K562 (cell line): ENCODE measurements around the gene MAPK8IP1. TPM values are rescaled to one million over a fixed set of nuclear protein-coding genes. Genes with fewer than 3 reads are reported as not detected.

Source experiments
- CTBP1 ChIP-seq: fragments of 450-650 bp; IDR thresholded peaks from 2 replicates; pipeline ENCODE4 v1.6.1; 2016; ENCODE audit warnings: borderline replicate concordance
- CXXC5 ChIP-seq: fragments of 250-450 bp; sonication (Bioruptor Pico); IDR thresholded peaks from 2 replicates; pipeline ENCODE4 v1.8.0; 2022; ENCODE audit warnings: inconsistent platforms, mild to moderate bottlenecking, moderate library complexity
- DPF2 ChIP-seq: fragments of 450-650 bp; IDR thresholded peaks from 2 replicates; pipeline ENCODE4 v1.6.1; 2016
- KDM1A ChIP-seq, 2 experiments: fragments of 450-650 bp; IDR thresholded peaks; 2 replicates each; pipeline ENCODE4 v1.6.1; 2016; ENCODE audit warnings: mild to moderate bottlenecking in 2 of 2
- MTA2 ChIP-seq: fragments of 450-650 bp; IDR thresholded peaks from 2 replicates; pipeline ENCODE4 v1.6.1; 2016; ENCODE audit warnings: low read depth
- NEUROD1 ChIP-seq: fragments of 150-350 bp; IDR thresholded peaks from 2 replicates; pipeline ENCODE4 v1.6.1; 2014; ENCODE audit warnings: borderline replicate concordance, low read length, low read depth; ENCODE audit not compliant: partially characterized antibody
- RB1 ChIP-seq: fragments of 450-650 bp; IDR thresholded peaks from 2 replicates; pipeline ENCODE4 v1.6.1; 2017; ENCODE audit warnings: low read depth, mild to moderate bottlenecking
- RBM25 ChIP-seq: fragments of 200-400 bp; formaldehyde crosslinking; IDR thresholded peaks from 2 replicates; pipeline ENCODE4 v1.6.1; 2018; ENCODE audit warnings: low read length, low read depth, moderate library complexity; ENCODE audit not compliant: severe bottlenecking
- REST ChIP-seq, 2 experiments: fragments of 450-650 bp; formaldehyde crosslinking in 1 of 2; IDR thresholded peaks; 2 replicates each; pipeline versions ENCODE4 v1.4.0 to v1.6.1; 2014 to 2020; ENCODE audit warnings: mild to moderate bottlenecking in 2 of 2, borderline replicate concordance in 1 of 2, low read depth in 1 of 2
- ZNF354B ChIP-seq: fragments of 250-450 bp; sonication (Bioruptor Pico); IDR thresholded peaks from 2 replicates; pipeline ENCODE4 v1.4.0; 2020
- polyA plus RNA-seq, 8 experiments: library from polyadenylated mRNA; depleted of rRNA in 4 of 8; stranded (reverse) in 5 of 8; unstranded in 3 of 8; fragments of >200 nt; fragmentation: Nextera tagmentation in 2 of 8; fragmentation: Illumina TruSeq in 1 of 8; extraction: Ambion mirVana in 2 of 8; extraction: Trizol in 1 of 8; gene quantifications; 2 replicates each; pipeline versions ENCODE4 v1.2.1 to v1.2.3, GENCODE V29; 2011 to 2014; ENCODE audit warnings: inconsistent platforms in 1 of 8, missing spikeins in 1 of 8
- total RNA-seq, 7 experiments: library from RNA; depleted of rRNA in 6 of 7; stranded (reverse); fragments of >200 nt in 6 of 7; fragmentation: Illumina TruSeq in 2 of 7; extraction: Trizol in 2 of 7; gene quantifications; 2 replicates each; pipeline versions ENCODE4 v1.2.1 to v1.2.3, GENCODE V29; 2011 to 2021; ENCODE audit warnings: low replicate concordance in 1 of 7
- TF ChIP-seq, protein P1 (sequence below), 3 experiments: IDR thresholded peaks in 2 of 3; conservative IDR thresholded peaks in 1 of 3; 2 replicates each; pipeline ENCODE4 v1.5.1; 2011 to 2012; ENCODE audit warnings: low read length in 3 of 3, mild to moderate bottlenecking in 3 of 3, control low read depth in 2 of 3, improper control_type of control experiment in 1 of 3, inconsistent platforms in 1 of 3, low read depth in 1 of 3, mixed read lengths in 1 of 3, moderate library complexity in 1 of 3; ENCODE audit not compliant: insufficient read depth in 2 of 3
- TF ChIP-seq, protein P2 (sequence below): fragments of 250-450 bp; sonication (Bioruptor Pico); IDR thresholded peaks from 2 replicates; pipeline ENCODE4 v1.4.0; 2020; ENCODE audit warnings: mild to moderate bottlenecking, moderate library complexity
- TF ChIP-seq, protein P3 (sequence below): fragments of 450-650 bp; formaldehyde crosslinking; IDR thresholded peaks from 2 replicates; pipeline ENCODE4 v1.4.0; 2022; ENCODE audit warnings: mild to moderate bottlenecking, moderate library complexity

The MAPK8IP1 gene
- total and polyA plus RNA-seq, 9 of the 15 experiments (the other 6 are each of a cell fraction or from before 2014, with no cell fraction given): 0.13 to 6.9 (median 2.5) TPM

GRCh38 chr11:45904309-45904915 is 19.0 kb downstream of the MAPK8IP1 start (continued):
- TF ChIP-seq REST (IDR thresholded peaks at IDR 0.05; ENCODE audit: borderline replicate concordance): no peak
- TF ChIP-seq REST (CRISPR knock-in tag; IDR thresholded peaks at IDR 0.05; ENCODE audit: low read depth): no peak
- TF ChIP-seq, protein P1, sequence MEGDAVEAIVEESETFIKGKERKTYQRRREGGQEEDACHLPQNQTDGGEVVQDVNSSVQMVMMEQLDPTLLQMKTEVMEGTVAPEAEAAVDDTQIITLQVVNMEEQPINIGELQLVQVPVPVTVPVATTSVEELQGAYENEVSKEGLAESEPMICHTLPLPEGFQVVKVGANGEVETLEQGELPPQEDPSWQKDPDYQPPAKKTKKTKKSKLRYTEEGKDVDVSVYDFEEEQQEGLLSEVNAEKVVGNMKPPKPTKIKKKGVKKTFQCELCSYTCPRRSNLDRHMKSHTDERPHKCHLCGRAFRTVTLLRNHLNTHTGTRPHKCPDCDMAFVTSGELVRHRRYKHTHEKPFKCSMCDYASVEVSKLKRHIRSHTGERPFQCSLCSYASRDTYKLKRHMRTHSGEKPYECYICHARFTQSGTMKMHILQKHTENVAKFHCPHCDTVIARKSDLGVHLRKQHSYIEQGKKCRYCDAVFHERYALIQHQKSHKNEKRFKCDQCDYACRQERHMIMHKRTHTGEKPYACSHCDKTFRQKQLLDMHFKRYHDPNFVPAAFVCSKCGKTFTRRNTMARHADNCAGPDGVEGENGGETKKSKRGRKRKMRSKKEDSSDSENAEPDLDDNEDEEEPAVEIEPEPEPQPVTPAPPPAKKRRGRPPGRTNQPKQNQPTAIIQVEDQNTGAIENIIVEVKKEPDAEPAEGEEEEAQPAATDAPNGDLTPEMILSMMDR (IDR thresholded peaks at IDR 0.05 in 2 of 3, conservative IDR thresholded peaks at IDR 0.05 in 1 of 3; ENCODE audit: insufficient read depth in 2 of 3, low read depth in 1 of 3, low read length in 3 of 3): no peak
- no peak for TF ChIP-seq RB1
- no peak for TF ChIP-seq RBM25
- TF ChIP-seq CXXC5 (CRISPR knock-in tag): peak; percentile 57
- peak; percentile 49; the same call in 1 of the 2 replicates for TF ChIP-seq MTA2
- no peak for TF ChIP-seq NEUROD1
- peak; percentile 73 for TF ChIP-seq DPF2
- peak; percentile 19; the same call in 1 of the 2 replicates for TF ChIP-seq CTBP1
- TF ChIP-seq, protein P2, sequence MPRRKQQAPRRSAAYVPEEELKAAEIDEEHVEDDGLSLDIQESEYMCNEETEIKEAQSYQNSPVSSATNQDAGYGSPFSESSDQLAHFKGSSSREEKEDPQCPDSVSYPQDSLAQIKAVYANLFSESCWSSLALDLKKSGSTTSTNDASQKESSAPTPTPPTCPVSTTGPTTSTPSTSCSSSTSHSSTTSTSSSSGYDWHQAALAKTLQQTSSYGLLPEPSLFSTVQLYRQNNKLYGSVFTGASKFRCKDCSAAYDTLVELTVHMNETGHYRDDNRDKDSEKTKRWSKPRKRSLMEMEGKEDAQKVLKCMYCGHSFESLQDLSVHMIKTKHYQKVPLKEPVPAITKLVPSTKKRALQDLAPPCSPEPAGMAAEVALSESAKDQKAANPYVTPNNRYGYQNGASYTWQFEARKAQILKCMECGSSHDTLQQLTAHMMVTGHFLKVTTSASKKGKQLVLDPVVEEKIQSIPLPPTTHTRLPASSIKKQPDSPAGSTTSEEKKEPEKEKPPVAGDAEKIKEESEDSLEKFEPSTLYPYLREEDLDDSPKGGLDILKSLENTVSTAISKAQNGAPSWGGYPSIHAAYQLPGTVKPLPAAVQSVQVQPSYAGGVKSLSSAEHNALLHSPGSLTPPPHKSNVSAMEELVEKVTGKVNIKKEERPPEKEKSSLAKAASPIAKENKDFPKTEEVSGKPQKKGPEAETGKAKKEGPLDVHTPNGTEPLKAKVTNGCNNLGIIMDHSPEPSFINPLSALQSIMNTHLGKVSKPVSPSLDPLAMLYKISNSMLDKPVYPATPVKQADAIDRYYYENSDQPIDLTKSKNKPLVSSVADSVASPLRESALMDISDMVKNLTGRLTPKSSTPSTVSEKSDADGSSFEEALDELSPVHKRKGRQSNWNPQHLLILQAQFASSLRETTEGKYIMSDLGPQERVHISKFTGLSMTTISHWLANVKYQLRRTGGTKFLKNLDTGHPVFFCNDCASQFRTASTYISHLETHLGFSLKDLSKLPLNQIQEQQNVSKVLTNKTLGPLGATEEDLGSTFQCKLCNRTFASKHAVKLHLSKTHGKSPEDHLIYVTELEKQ (CRISPR knock-in tag): no peak
- TF ChIP-seq, protein P3, sequence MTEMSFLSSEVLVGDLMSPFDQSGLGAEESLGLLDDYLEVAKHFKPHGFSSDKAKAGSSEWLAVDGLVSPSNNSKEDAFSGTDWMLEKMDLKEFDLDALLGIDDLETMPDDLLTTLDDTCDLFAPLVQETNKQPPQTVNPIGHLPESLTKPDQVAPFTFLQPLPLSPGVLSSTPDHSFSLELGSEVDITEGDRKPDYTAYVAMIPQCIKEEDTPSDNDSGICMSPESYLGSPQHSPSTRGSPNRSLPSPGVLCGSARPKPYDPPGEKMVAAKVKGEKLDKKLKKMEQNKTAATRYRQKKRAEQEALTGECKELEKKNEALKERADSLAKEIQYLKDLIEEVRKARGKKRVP: no peak
- peak; percentile 35 to 43; a peak in 2 of 4 replicates for TF ChIP-seq KDM1A (IDR thresholded peaks at IDR 0.05)
- TF ChIP-seq ZNF354B (CRISPR knock-in tag): no peak
